Measurements from ENCODE around the gene KRTAP2-4.
"Not testable (repeated sequence)": the region's sequence is repeated elsewhere in the genome, so short reads cannot be mapped to it uniquely, and the experiment has no call there.

The KRTAP2-4 gene

GRCh38 chr17:41065829-41066624 is at the start of gene KRTAP2-4:
TSS of gene KRTAP2-4 (minus strand) at chr17:41065879. CDS start at chr17:41065845, 34 bp downstream.
- peak; percentile 99 for DNase-seq (ENCODE audit: low spot score)

- DNase-seq (ENCODE audit: low spot score): no peak
Observed at GRCh38 chr17:41111151-41111885, 45.6 kb upstream of the KRTAP2-4 start.

- DNase-seq (ENCODE audit: low spot score): not testable (repeated sequence)
Observed at GRCh38 chr17:41108728-41109386, 43.2 kb upstream of the KRTAP2-4 start.

GRCh38 chr17:41107941-41108450 is 42.3 kb upstream of the KRTAP2-4 start:
- peak; percentile 41 for DNase-seq (ENCODE audit: low spot score)

- DNase-seq (ENCODE audit: low spot score): not testable (repeated sequence)
Observed at GRCh38 chr17:41105347-41105746, 39.7 kb upstream of the KRTAP2-4 start, which contains the start of gene KRTAP4-9. TSS of gene KRTAP4-9 (plus strand) at chr17:41105389. CDS start at chr17:41105389, 0 bp downstream.

- peak; percentile 79 for DNase-seq (ENCODE audit: low spot score)
Observed at GRCh38 chr17:41104386-41105038, 38.8 kb upstream of the KRTAP2-4 start.

GRCh38 chr17:41103896-41104295 is 38.2 kb upstream of the KRTAP2-4 start:
- no peak for DNase-seq (ENCODE audit: low spot score)

- DNase-seq (ENCODE audit: low spot score): no peak
Observed at GRCh38 chr17:41101586-41102259, 36.0 kb upstream of the KRTAP2-4 start, which contains the start of gene KRTAP4-16. TSS of gene KRTAP4-16 (minus strand) at chr17:41102209. CDS start at chr17:41102209, 0 bp downstream.

- DNase-seq (ENCODE audit: low spot score): peak; percentile 84
Observed at GRCh38 chr17:41099682-41100480, 34.2 kb upstream of the KRTAP2-4 start.

- peak; percentile 14 for DNase-seq (ENCODE audit: low spot score)
Observed at GRCh38 chr17:41098481-41098880, 32.8 kb upstream of the KRTAP2-4 start.

- DNase-seq (ENCODE audit: low spot score): no peak
Observed at GRCh38 chr17:41098042-41098441, 32.4 kb upstream of the KRTAP2-4 start, which contains the start of gene KRTAP4-8. TSS of gene KRTAP4-8 (minus strand) at chr17:41098142. CDS start at chr17:41098084, 58 bp downstream.

GRCh38 chr17:41096055-41096454 is 30.4 kb upstream of the KRTAP2-4 start:
- DNase-seq (ENCODE audit: low spot score): no peak

- DNase-seq (ENCODE audit: low spot score): not testable (repeated sequence)
Observed at GRCh38 chr17:41088760-41089352, 23.2 kb upstream of the KRTAP2-4 start.

GRCh38 chr17:41084100-41084856 is 18.6 kb upstream of the KRTAP2-4 start, which contains the start of gene KRTAP4-7:
TSS of gene KRTAP4-7 (plus strand) at chr17:41084150. CDS start at chr17:41084207, 57 bp downstream.
- not testable (repeated sequence) for DNase-seq (ENCODE audit: low spot score)

GRCh38 chr17:41083427-41083826 is 17.7 kb upstream of the KRTAP2-4 start:
- peak; percentile 81 for DNase-seq (ENCODE audit: low spot score)

GRCh38 chr17:41082626-41083025 is 16.9 kb upstream of the KRTAP2-4 start:
- DNase-seq (ENCODE audit: low spot score): peak; percentile 47

GRCh38 chr17:41076788-41077187 is 11.1 kb upstream of the KRTAP2-4 start:
- DNase-seq (ENCODE audit: low spot score): no peak

GRCh38 chr17:41073676-41074075 is 8.0 kb upstream of the KRTAP2-4 start:
- DNase-seq (ENCODE audit: low spot score): peak; percentile 51
